A549 (cell line): ENCODE results near the gene PRC1. TPM values are rescaled to one million over a fixed set of nuclear protein-coding genes. Genes with fewer than 3 reads are reported as not detected.

Experiments
- ATOH8 ChIP-seq: fragments of 250-450 bp; sonication (Bioruptor Pico); IDR thresholded peaks from 2 replicates; pipeline ENCODE4 v1.5.0; 2020; ENCODE audit warnings: low read depth, mild to moderate bottlenecking, moderate library complexity
- BCL3 ChIP-seq: fragments of >200 bp; sonication (Bioruptor Twin); formaldehyde crosslinking; IDR thresholded peaks from 3 replicates; pipeline ENCODE4 v1.6.1; 2016
- BHLHE40 ChIP-seq: IDR thresholded peaks from 2 replicates; pipeline ENCODE4 v1.6.1; 2012; ENCODE audit warnings: low read depth, low read length, inconsistent platforms
- CHD4 ChIP-seq: fragments of 200-600 bp; sonication (generic); IDR thresholded peaks from 2 replicates; pipeline ENCODE4 v1.6.1; 2016; ENCODE audit warnings: antibody characterized with exemption, mild to moderate bottlenecking, borderline replicate concordance
- CTCF ChIP-seq: fragments of >200 bp; sonication (Bioruptor Twin); formaldehyde crosslinking; IDR thresholded peaks from 3 replicates; pipeline ENCODE4 v1.5.1; 2016
- E2F6 ChIP-seq: IDR thresholded peaks from 2 replicates; pipeline ENCODE4 v1.6.1; 2012; ENCODE audit warnings: low read depth, borderline replicate concordance
- EHF ChIP-seq: fragments of 250-450 bp; sonication (Bioruptor Pico); IDR thresholded peaks from 2 replicates; pipeline ENCODE4 v1.5.0; 2020; ENCODE audit warnings: mild to moderate bottlenecking
- ELK1 ChIP-seq: fragments of 150-350 bp; IDR thresholded peaks from 2 replicates; pipeline ENCODE4 v1.6.1; 2014; ENCODE audit warnings: low read depth, mild to moderate bottlenecking, low read length
- EP300 ChIP-seq, 2 experiments: fragments of >200 bp; sonication (Bioruptor Twin); formaldehyde crosslinking; IDR thresholded peaks; 2 replicates in 1 of 2; 3 replicates in 1 of 2; pipeline ENCODE4 v1.6.1; 2016 to 2017
- FOSL2 ChIP-seq, 2 experiments: fragments of 450-650 bp in 1 of 2; fragments of >200 bp in 1 of 2; sonication (Bioruptor Twin) in 1 of 2; formaldehyde crosslinking; IDR thresholded peaks; 2 replicates each; pipeline versions ENCODE4 v1.5.0 to v1.6.1; 2016 to 2020; ENCODE audit warnings: mild to moderate bottlenecking in 1 of 2, moderate library complexity in 1 of 2
- HDAC2 ChIP-seq: fragments of 200-600 bp; sonication (generic); IDR thresholded peaks from 2 replicates; pipeline ENCODE4 v1.6.1; 2016
- HOXB5 ChIP-seq: fragments of 250-450 bp; sonication (Bioruptor Pico); IDR thresholded peaks from 2 replicates; pipeline ENCODE4 v1.5.0; 2020; ENCODE audit warnings: mild to moderate bottlenecking, moderate library complexity
- JUN ChIP-seq, 2 experiments: fragments of >200 bp; sonication (Bioruptor Twin); formaldehyde crosslinking; IDR thresholded peaks; 2 replicates in 1 of 2; 3 replicates in 1 of 2; pipeline ENCODE4 v1.6.1; 2016 to 2017
- JUNB ChIP-seq: fragments of >200 bp; sonication (Bioruptor Twin); formaldehyde crosslinking; IDR thresholded peaks from 2 replicates; pipeline ENCODE4 v1.6.1; 2016
- KDM1A ChIP-seq: fragments of 200-600 bp; sonication (generic); IDR thresholded peaks from 2 replicates; pipeline ENCODE4 v1.6.1; 2016; ENCODE audit warnings: low read depth, mild to moderate bottlenecking
- MAZ ChIP-seq: fragments of 150-350 bp; IDR thresholded peaks from 2 replicates; pipeline ENCODE4 v1.6.1; 2014; ENCODE audit warnings: antibody characterized with exemption, low read depth, low read length, borderline replicate concordance
- NPAS2 ChIP-seq: fragments of 250-450 bp; sonication (Bioruptor Pico); IDR thresholded peaks from 2 replicates; pipeline ENCODE4 v1.8.0; 2022; ENCODE audit warnings: mild to moderate bottlenecking, moderate library complexity, borderline replicate concordance
- POLR2AphosphoS2 ChIP-seq: conservative IDR thresholded peaks from 2 replicates; pipeline ENCODE4 v1.6.1; 2012; ENCODE audit warnings: low read length, improper control_type of control experiment, inconsistent platforms
- RARB ChIP-seq: fragments of 250-450 bp; sonication (Bioruptor Pico); IDR thresholded peaks from 2 replicates; pipeline ENCODE4 v1.8.0; 2021; ENCODE audit warnings: mild to moderate bottlenecking, moderate library complexity
- RFX5 ChIP-seq: fragments of 450-650 bp; IDR thresholded peaks from 2 replicates; pipeline ENCODE4 v1.7.1; 2014; ENCODE audit warnings: antibody characterized with exemption, mild to moderate bottlenecking, moderate library complexity
- RNF2 ChIP-seq: fragments of 200-600 bp; sonication (generic); IDR thresholded peaks from 2 replicates; pipeline ENCODE4 v1.6.1; 2016; ENCODE audit warnings: low read depth, mild to moderate bottlenecking, antibody characterized with exemption, moderate library complexity, borderline replicate concordance
- SMC3 ChIP-seq: fragments of >200 bp; sonication (Bioruptor Twin); formaldehyde crosslinking; IDR thresholded peaks from 3 replicates; pipeline ENCODE4 v1.6.1; 2018; ENCODE audit warnings: inconsistent platforms
- TP53 ChIP-seq: fragments of 250-450 bp; sonication (Bioruptor Pico); IDR thresholded peaks from 2 replicates; pipeline ENCODE4 v1.5.0; 2021; ENCODE audit warnings: mild to moderate bottlenecking, moderate library complexity
- ZNF302 ChIP-seq: fragments of 250-450 bp; sonication (Bioruptor Pico); IDR thresholded peaks from 2 replicates; pipeline ENCODE4 v1.9.0; 2021; ENCODE audit warnings: inconsistent platforms, mild to moderate bottlenecking, moderate library complexity
- polyA plus RNA-seq, 4 experiments: library from polyadenylated mRNA; depleted of rRNA in 3 of 4; stranded (reverse); fragments of >200 nt; fragmentation: RNase III in 1 of 4; extraction: RNeasy Plus Mini Kit Qiagen cat#74134 plus additional on column Dnase treatment in 1 of 4; gene quantifications; 2 replicates in 3 of 4; 3 replicates in 1 of 4; pipeline ENCODE4 v1.2.3, GENCODE V29; 2011 to 2017
- TF ChIP-seq, protein P1 (sequence below): fragments of 250-450 bp; sonication (Bioruptor Pico); IDR thresholded peaks from 2 replicates; pipeline ENCODE4 v1.5.0; 2021; ENCODE audit warnings: mild to moderate bottlenecking, moderate library complexity, borderline replicate concordance
- TF ChIP-seq, protein P2 (sequence below): IDR thresholded peaks from 2 replicates; pipeline ENCODE4 v1.6.1; 2012
- TF ChIP-seq, protein P3 (sequence below): fragments of 200-600 bp; sonication (generic); IDR thresholded peaks from 2 replicates; pipeline ENCODE4 v1.6.1; 2016; ENCODE audit warnings: antibody characterized with exemption, mild to moderate bottlenecking, moderate library complexity

PRC1 gene
- polyA plus RNA-seq, 2 of the 4 experiments (the other 2 are of a cell fraction), result 303 to 426 TPM

DNA sequence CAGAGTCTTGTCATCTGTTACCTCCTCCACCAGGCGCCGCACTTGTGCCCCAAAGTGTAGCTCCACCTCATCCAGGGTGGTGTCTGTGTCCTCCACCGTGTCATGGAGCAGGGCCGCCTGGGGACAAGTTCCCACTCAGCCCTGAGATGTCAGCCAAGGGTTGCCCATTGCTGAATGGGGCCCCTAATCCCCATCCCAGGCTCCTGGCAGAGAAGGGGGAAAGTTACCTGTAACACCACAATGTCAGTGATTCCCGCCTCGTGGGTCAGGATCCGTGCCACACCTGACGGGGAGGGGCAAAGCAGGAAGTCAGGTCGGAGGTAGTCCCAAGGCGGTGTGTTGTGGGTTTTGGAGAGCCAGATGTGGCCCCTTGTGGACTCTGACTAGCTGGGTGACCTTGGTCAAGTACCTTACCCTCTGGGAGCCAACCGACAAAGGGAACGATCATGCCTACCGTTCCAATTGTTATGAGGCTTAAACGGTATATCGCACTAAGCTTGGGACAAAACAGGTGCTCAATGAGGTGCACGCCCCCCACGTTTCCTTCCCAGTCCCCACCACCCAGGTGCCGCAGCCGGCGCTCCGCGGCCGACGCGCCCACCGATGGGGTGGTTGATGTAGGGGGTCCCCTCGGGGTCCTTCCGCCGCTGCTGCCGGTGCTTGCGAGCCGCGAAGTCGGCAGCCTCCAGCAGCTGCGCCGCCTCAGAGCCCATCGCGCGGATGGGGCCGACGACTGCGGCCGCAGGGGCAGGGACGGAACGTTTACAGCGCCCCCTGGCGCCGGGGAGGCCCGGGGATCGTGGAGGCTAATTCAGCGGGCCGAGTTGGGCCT is 62.3 kb downstream of the PRC1 start, which contains the start of gene HDDC3 (continued):
- TF ChIP-seq POLR2AphosphoS2 (no peak), ELK1 (no peak), ZNF302 (CRISPR knock-in tag) (no peak), SMC3 (peak; percentile 45), HOXB5 (peak; percentile 48; the same call in 1 of the 2 replicates), TP53 (CRISPR knock-in tag) (no peak), EHF (CRISPR knock-in tag) (no peak), JUN (IDR thresholded peaks at IDR 0.05) (peak; percentile 56 to 87; a peak in 4 of 5 replicates), RNF2 (no peak), CTCF (peak; percentile 95), FOSL2 (IDR thresholded peaks at IDR 0.05) (no peak), FOSL2 (CRISPR knock-in tag; IDR thresholded peaks at IDR 0.05) (no peak), BCL3 (peak; percentile 54; the same call in 1 of the 3 replicates), BHLHE40 (no peak), RFX5 (peak; percentile 72; the same call in 1 of the 2 replicates), NPAS2 (CRISPR knock-in tag) (no peak; the same call in 1 of the 2 replicates), KDM1A (peak; percentile 31; the same call in 1 of the 2 replicates), ATOH8 (CRISPR knock-in tag) (no peak), JUNB (no peak), MAZ (no peak), E2F6 (peak; percentile 53), CHD4 (no peak), RARB (CRISPR knock-in tag) (no peak), HDAC2 (no peak), EP300 (IDR thresholded peaks at IDR 0.05) (no peak)
- TF ChIP-seq, protein P1, sequence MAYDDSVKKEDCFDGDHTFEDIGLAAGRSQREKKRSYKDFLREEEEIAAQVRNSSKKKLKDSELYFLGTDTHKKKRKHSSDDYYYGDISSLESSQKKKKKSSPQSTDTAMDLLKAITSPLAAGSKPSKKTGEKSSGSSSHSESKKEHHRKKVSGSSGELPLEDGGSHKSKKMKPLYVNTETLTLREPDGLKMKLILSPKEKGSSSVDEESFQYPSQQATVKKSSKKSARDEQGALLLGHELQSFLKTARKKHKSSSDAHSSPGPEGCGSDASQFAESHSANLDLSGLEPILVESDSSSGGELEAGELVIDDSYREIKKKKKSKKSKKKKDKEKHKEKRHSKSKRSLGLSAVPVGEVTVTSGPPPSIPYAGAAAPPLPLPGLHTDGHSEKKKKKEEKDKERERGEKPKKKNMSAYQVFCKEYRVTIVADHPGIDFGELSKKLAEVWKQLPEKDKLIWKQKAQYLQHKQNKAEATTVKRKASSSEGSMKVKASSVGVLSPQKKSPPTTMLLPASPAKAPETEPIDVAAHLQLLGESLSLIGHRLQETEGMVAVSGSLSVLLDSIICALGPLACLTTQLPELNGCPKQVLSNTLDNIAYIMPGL, result peak; percentile 92; the same call in 1 of the 2 replicates
- TF ChIP-seq, protein P2, sequence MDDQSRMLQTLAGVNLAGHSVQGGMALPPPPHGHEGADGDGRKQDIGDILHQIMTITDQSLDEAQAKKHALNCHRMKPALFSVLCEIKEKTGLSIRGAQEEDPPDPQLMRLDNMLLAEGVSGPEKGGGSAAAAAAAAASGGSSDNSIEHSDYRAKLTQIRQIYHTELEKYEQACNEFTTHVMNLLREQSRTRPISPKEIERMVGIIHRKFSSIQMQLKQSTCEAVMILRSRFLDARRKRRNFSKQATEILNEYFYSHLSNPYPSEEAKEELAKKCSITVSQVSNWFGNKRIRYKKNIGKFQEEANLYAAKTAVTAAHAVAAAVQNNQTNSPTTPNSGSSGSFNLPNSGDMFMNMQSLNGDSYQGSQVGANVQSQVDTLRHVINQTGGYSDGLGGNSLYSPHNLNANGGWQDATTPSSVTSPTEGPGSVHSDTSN, result peak; percentile 35; the same call in 1 of the 2 replicates
- TF ChIP-seq, protein P3, sequence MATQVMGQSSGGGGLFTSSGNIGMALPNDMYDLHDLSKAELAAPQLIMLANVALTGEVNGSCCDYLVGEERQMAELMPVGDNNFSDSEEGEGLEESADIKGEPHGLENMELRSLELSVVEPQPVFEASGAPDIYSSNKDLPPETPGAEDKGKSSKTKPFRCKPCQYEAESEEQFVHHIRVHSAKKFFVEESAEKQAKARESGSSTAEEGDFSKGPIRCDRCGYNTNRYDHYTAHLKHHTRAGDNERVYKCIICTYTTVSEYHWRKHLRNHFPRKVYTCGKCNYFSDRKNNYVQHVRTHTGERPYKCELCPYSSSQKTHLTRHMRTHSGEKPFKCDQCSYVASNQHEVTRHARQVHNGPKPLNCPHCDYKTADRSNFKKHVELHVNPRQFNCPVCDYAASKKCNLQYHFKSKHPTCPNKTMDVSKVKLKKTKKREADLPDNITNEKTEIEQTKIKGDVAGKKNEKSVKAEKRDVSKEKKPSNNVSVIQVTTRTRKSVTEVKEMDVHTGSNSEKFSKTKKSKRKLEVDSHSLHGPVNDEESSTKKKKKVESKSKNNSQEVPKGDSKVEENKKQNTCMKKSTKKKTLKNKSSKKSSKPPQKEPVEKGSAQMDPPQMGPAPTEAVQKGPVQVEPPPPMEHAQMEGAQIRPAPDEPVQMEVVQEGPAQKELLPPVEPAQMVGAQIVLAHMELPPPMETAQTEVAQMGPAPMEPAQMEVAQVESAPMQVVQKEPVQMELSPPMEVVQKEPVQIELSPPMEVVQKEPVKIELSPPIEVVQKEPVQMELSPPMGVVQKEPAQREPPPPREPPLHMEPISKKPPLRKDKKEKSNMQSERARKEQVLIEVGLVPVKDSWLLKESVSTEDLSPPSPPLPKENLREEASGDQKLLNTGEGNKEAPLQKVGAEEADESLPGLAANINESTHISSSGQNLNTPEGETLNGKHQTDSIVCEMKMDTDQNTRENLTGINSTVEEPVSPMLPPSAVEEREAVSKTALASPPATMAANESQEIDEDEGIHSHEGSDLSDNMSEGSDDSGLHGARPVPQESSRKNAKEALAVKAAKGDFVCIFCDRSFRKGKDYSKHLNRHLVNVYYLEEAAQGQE, result no peak; the same call in 1 of the 2 replicates
